ENCODE results near the gene SH3RF1. TPM values are rescaled to one million over a fixed set of nuclear protein-coding genes. Genes with fewer than 3 reads are reported as not detected.

Gene SH3RF1
- total and polyA plus RNA-seq, 10 of the 15 experiments (the other 5 are each of a cell fraction or from before 2014, with no cell fraction given), result 4.5 to 22.5 (median 10.4) TPM

GRCh38 chr4:169133932-169134331, 136.8 kb downstream of the SH3RF1 start:
- no peak for FAIRE-seq
- BruUV-seq (replicated peaks), result no TSS peak
- Histone ChIP-seq H3K4me1 (ENCODE audit: control insufficient read depth, insufficient read depth, low read length) (no peaks in the 10 kb centered on the region), H3K27ac (ENCODE audit: control insufficient read depth, insufficient read depth) (no peak overlapping the region), H2AFZ (ENCODE audit: control insufficient read depth, low read depth, low read length) (no peak overlapping the region), H3K9ac (ENCODE audit: control insufficient read depth, insufficient read depth, low read length) (no peak overlapping the region), H3K36me3 (ENCODE audit: control insufficient read depth in 2 of 2, insufficient read depth in 2 of 2, low read length in 1 of 2) (peaks cover 12 to 34% of the 10 kb centered on the region in 2 experiments; a peak in 3 of 4 replicates), H3K27me3 (replicated peaks in 1 of 2; ENCODE audit: control insufficient read depth in 2 of 2, insufficient read depth in 2 of 2, low read length in 1 of 2) (no peaks in the 10 kb centered on the region), H3K4me3 (no peak overlapping the region), H3K79me2 (ENCODE audit: control insufficient read depth, insufficient read depth, low read length) (no peaks in the 10 kb centered on the region), H4K20me1 (ENCODE audit: control insufficient read depth, insufficient read depth) (no peaks in the 10 kb centered on the region), H3K9me3 (replicated peaks; ENCODE audit: control insufficient read depth, insufficient read depth, low read length) (no peaks in the 10 kb centered on the region; the same call in 1 of the 3 replicates), H3K4me2 (ENCODE audit: control insufficient read depth, insufficient read depth) (no peak overlapping the region)
- ATAC-seq, result no peak
- CTCF ChIA-PET, result no interaction called here
- RAD21 ChIA-PET (ENCODE audit: unreplicated experiment), result interaction anchor here (0.8 to 1.0 kb wide), 2 partner anchors 56 to 352 kb away, joined by 3 read pairs; no protein-coding TSS in a partner anchor
- SMC1A ChIA-PET (ENCODE audit: uncharacterized antibody, unreplicated experiment), result interaction anchor here (0.7 to 1.8 kb wide), 5 partner anchors 10 to 77 kb away, joined by 3 read pairs; no protein-coding TSS in a partner anchor
- no peak for DNase-seq (ENCODE audit: low read depth, low spot score)
- POLR2A ChIA-PET, result no interaction called here
- in situ Hi-C loops (cut with MboI), result no loop called here
- intact Hi-C loops (cut with micrococcal nuclease; ENCODE audit: unreplicated experiment), result no loop called here
- TF ChIP-seq NR2C1 (IDR thresholded peaks at IDR 0.05) (no peak), SREBF2 (IDR thresholded peaks at IDR 0.05; ENCODE audit: low read length) (no peak), TCF7 (IDR thresholded peaks at IDR 0.05; ENCODE audit: borderline replicate concordance) (no peak), SP1 (IDR thresholded peaks at IDR 0.05; ENCODE audit: low read depth, low read length) (no peak), PRDM15 (CRISPR knock-in tag; IDR thresholded peaks at IDR 0.05) (no peak), EZH2 (IDR thresholded peaks at IDR 0.05; ENCODE audit: borderline replicate concordance, control insufficient read depth, low read depth, low read length) (no peak), CEBPB (IDR thresholded peaks at IDR 0.05; ENCODE audit: borderline replicate concordance in 1 of 2, low read depth in 2 of 2, low read length in 2 of 2) (no peak), CHD1 (IDR thresholded peaks at IDR 0.05; ENCODE audit: low read depth, low read length) (no peak), MYB (IDR thresholded peaks at IDR 0.05; ENCODE audit: borderline replicate concordance, low read depth, low read length) (no peak), NBN (IDR thresholded peaks at IDR 0.05) (no peak)
- WGBS (ENCODE audit: insufficient coverage, insufficient replicate concordance, low lambda C conversion rate, missing lambda C conversion rate), result 100% methylated on average over 3 of the region's 3 CpGs

Data from GM12878 (cell line).